Kidney epithelial cell (primary cell): Measurements from ENCODE around the gene RBMS1. TPM values are rescaled to one million over a fixed set of nuclear protein-coding genes. Genes with fewer than 3 reads are reported as not detected.

Experiments used
- DNase-seq: peaks from one replicate; pipeline ENCODE4 v3.0.0-alpha.2; 2010; ENCODE audit warnings: low read depth
- H3K27me3 ChIP-seq: 2 replicates; pipeline ENCODE4 v1.6.0; 2011; ENCODE audit warnings: low read length; ENCODE audit not compliant: control insufficient read depth, insufficient read depth
- H3K36me3 ChIP-seq: 2 replicates; pipeline ENCODE4 v1.5.1; 2011; ENCODE audit warnings: low read length; ENCODE audit not compliant: control insufficient read depth, insufficient read depth
- H3K4me3 ChIP-seq: 2 replicates; pipeline ENCODE4 v1.5.1; 2011; ENCODE audit warnings: low read depth, mild to moderate bottlenecking, control low read depth, low read length
- CTCF ChIP-seq: IDR thresholded peaks from 2 replicates; pipeline ENCODE4 v1.5.1; 2011; ENCODE audit warnings: mild to moderate bottlenecking, moderate library complexity, low read length, control low read depth, inconsistent platforms; ENCODE audit not compliant: insufficient read depth, poor library complexity, severe bottlenecking
- total RNA-seq: library from RNA; depleted of rRNA; stranded (reverse); fragments of >200 nt; gene quantifications from 2 replicates; pipeline ENCODE4 v1.2.3, GENCODE V29; 2015

Gene RBMS1
- total RNA-seq, 1 donor from 2014 or later = 52.5 TPM

- Histone ChIP-seq H3K27me3 (no peaks in the 10 kb centered on the region), H3K36me3 (no peaks in the 10 kb centered on the region), H3K4me3 (no peak overlapping the region)
- TF ChIP-seq CTCF = no peak
- no peak for DNase-seq
Measured at GRCh38 chr2:160392201-160392600, 101.4 kb downstream of the RBMS1 start.

- no peaks in the 10 kb centered on the region for H3K36me3 ChIP-seq
- TF ChIP-seq CTCF = no peak
- no peak overlapping the region for H3K4me3 ChIP-seq
- DNase-seq = no peak
- H3K27me3 ChIP-seq = no peaks in the 10 kb centered on the region
Measured at GRCh38 chr2:160390544-160391455, 102.8 kb downstream of the RBMS1 start.

- Histone ChIP-seq H3K4me3 (no peak overlapping the region), H3K27me3 (no peaks in the 10 kb centered on the region), H3K36me3 (no peaks in the 10 kb centered on the region)
- no peak for TF ChIP-seq CTCF
- no peak for DNase-seq
Measured at GRCh38 chr2:160389875-160390274, 103.7 kb downstream of the RBMS1 start.

GRCh38 chr2:160388464-160389263 is 104.9 kb downstream of the RBMS1 start:
- Histone ChIP-seq H3K36me3 (no peaks in the 10 kb centered on the region), H3K4me3 (no peak overlapping the region), H3K27me3 (no peaks in the 10 kb centered on the region)
- no peak for TF ChIP-seq CTCF
- no peak for DNase-seq

GRCh38 chr2:160387558-160388262 is 105.9 kb downstream of the RBMS1 start:
- no peak overlapping the region for H3K4me3 ChIP-seq
- DNase-seq = no peak
- H3K36me3 ChIP-seq = no peaks in the 10 kb centered on the region
- no peak for TF ChIP-seq CTCF
- no peaks in the 10 kb centered on the region for H3K27me3 ChIP-seq
